Brain microvascular endothelial cell (primary cell): ENCODE results near the gene NDE1.
"Not testable (repeated sequence)": the region's sequence is repeated elsewhere in the genome, so short reads cannot be mapped to it uniquely, and the experiment has no call there.

Experiments used
- DNase-seq: peaks from one replicate; pipeline ENCODE4 v3.0.0-alpha.2; 2020
- H3K27ac ChIP-seq: fragments of 250-450 bp; sonication (Bioruptor Pico); 2 replicates; pipeline ENCODE4 v1.5.1; 2020; ENCODE audit warnings: mild to moderate bottlenecking, moderate library complexity
- H3K27me3 ChIP-seq: fragments of 250-450 bp; sonication (Bioruptor Pico); replicated peaks from 2 replicates; pipeline ENCODE4 v1.5.1; 2020; ENCODE audit warnings: mild to moderate bottlenecking
- H3K36me3 ChIP-seq: fragments of 250-450 bp; sonication (Bioruptor Pico); replicated peaks from 2 replicates; pipeline ENCODE4 v1.5.1; 2020; ENCODE audit warnings: mild to moderate bottlenecking
- H3K4me3 ChIP-seq: 2 replicates; pipeline ENCODE4 v1.5.1; 2011; ENCODE audit warnings: low read depth, mild to moderate bottlenecking, control low read depth, low read length, moderate library complexity
- CTCF ChIP-seq: IDR thresholded peaks from 2 replicates; pipeline ENCODE4 v1.5.1; 2011; ENCODE audit warnings: low read depth, mild to moderate bottlenecking, moderate library complexity, low read length, control low read depth, inconsistent platforms; ENCODE audit errors: missing control alignments
- in situ Hi-C: cut with HindIII; loops from 2 replicates; pipeline ENCODE4 v1.10.0; 2017; ENCODE audit warnings: low sequenced_read_pairs, low pct_ligation_motif_present

Gene NDE1

DNA sequence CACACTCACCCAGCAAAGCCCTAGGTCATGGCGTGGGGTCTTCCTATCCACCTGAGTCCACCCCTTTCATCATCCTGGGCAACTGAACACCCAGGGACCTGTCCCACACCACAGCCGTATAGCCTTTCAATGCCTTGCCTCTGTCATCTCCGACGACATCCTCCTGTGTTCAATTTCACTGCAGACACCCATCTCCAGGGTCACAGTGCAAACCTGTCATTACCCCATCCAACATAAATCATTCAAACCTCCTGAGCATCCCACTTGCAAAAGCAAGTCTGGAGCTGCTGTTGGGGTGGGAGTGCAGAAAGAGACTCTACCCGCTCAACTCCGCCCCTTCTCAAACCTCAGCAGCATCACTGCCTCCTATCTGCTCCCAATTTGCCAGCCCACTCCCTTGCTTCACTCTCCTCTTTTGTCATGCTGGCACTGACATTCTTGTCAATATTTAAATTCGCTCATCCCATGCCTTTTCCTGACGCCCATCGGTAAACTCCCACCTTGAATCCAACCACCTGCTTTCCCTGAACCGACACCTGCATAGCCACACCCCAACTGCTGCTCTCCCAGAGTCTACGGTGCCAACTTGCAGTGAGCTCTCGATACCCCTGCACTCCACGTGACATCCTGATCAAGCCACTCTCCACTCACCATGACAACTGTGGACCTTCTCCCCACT, 44.1 kb upstream of the NDE1 start:
- TF ChIP-seq CTCF, result no peak
- no peaks in the 10 kb centered on the region for H3K27me3 ChIP-seq
- H3K27ac ChIP-seq, result no peak overlapping the region
- H3K36me3 ChIP-seq, result peaks cover 34% of the 10 kb centered on the region
- in situ Hi-C loops, result no loop called here
- no peak overlapping the region for H3K4me3 ChIP-seq
- no peak for DNase-seq

GRCh38 chr16:15606518-15607220, 43.4 kb upstream of the NDE1 start:
- no peak for TF ChIP-seq CTCF
- in situ Hi-C loops, result no loop called here
- Histone ChIP-seq H3K36me3 (peaks cover 29% of the 10 kb centered on the region), H3K27me3 (no peaks in the 10 kb centered on the region), H3K27ac (no peak overlapping the region), H3K4me3 (no peak overlapping the region)
- DNase-seq, result no peak

DNA sequence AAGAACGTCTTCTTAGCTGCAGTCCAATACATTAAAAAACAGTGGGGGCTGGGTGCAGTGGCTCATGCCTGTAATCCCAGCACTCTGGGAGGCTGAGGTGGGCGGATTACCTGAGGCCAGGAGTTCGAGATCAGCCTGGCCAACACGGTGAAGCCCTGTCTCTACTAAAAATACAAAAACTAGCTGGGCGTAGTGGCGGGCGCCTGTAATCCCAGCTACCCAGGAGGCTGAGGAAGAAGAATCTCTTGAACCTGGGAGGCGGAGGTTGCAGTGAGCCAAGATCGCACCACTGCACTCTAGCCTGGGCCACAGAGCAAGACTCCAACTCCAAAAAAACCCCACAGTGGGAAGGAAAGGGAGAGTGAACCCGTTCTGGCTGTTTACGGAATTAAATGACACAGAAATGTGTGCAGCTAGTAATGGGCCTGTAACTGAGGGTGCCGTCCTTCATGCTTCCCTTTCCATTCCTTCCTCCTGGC, 42.8 kb upstream of the NDE1 start:
- H3K27me3 ChIP-seq, DNase-seq, H3K4me3 ChIP-seq, in situ Hi-C loops: not testable (repeated sequence)
- peak overlapping the region; percentile 25 for H3K27ac ChIP-seq
- H3K36me3 ChIP-seq, result peaks cover 28% of the 10 kb centered on the region

DNA sequence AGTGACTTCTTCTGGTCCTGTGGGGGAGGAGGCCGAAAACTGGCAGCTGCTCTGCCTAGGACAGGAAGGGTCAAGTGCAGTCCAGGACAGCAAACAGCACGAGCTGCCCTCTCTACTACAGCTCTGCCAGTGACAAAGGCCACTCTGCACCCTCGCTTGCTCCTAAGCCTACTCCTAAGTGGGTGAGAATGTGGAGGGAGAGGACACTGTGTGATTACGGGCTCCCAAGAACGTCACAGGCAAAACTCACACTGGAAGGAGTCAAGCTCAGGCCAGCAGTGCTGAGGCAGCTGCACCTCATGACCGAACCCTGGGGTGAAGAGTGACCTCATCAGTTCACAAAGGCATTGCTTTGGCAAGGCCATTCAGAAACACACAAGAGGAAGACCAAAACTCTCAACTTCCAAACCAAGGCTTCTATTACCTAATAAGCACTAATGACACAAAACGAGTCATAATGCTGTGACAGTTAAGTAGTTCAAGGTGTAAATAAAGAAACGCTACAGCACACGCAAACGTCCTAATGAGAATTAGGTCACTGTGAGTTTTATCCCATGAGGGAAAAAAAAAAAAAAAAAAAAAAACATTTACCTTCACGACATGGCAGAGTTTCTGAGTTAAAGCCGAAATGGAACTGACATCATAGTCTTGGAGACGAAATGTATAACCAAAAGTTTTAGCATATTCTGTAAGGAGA, 42.2 kb upstream of the NDE1 start:
- DNase-seq, result peak; percentile 63
- TF ChIP-seq CTCF, result no peak
- peaks cover 30% of the 10 kb centered on the region for H3K36me3 ChIP-seq
- no peak overlapping the region for H3K4me3 ChIP-seq
- no peaks in the 10 kb centered on the region for H3K27me3 ChIP-seq
- in situ Hi-C loops, result no loop called here
- peak overlapping the region; percentile 25 for H3K27ac ChIP-seq

DNA sequence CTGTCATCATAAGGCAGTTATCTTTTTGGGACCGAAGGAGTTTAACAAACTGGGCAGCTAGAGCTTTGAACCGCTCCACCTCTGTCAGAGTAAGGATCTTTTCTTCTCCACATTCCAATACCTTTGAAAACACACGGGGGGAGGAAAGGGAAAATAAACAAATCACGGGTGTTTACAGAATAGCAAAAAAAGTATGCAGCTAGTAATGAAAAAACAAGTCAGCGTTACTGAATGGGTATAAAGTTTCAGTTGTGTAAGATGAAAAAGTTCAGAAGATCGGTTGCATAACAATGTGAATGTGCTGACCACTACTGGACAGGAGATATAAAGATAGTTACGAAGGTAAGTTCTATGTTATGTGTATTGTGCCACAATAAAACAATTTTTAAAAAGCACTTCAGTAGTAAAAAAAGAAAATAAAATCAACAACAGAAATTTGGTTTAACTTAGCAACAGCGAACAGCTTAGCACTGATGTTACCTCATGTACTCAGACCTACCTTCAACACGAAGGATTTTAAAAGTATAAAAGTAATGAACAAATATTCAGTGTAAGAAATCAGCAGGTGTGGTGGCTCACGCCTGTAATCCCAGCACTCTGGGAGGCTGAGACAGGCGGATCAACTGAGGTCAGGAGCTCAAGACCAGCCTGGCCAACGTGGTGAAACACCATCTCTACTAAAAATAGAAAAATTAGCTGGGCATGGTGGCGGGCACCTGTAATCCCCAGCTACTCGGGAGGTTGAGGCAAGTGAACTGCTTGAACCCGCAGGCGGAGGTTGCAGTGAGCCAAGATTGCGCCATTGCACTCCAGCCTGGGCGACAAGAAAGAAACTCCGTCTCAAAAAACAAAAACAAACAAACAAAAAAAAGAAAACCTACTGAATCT, 41.4 kb upstream of the NDE1 start:
- H3K27ac ChIP-seq, result no peak overlapping the region
- TF ChIP-seq CTCF, result no peak
- H3K4me3 ChIP-seq, result no peak overlapping the region
- H3K36me3 ChIP-seq, result peaks cover 28% of the 10 kb centered on the region
- DNase-seq, result no peak
- no peaks in the 10 kb centered on the region for H3K27me3 ChIP-seq
- in situ Hi-C loops, result no loop called here

- H3K36me3 ChIP-seq, result peaks cover 24% of the 10 kb centered on the region
- in situ Hi-C loops, result no loop called here
- TF ChIP-seq CTCF, result no peak
Observed at GRCh38 chr16:15609286-15609649, 40.8 kb upstream of the NDE1 start.

More at GRCh38 chr16:15609286-15609649, 40.8 kb upstream of the NDE1 start:
- Histone ChIP-seq H3K27ac (no peak overlapping the region), H3K4me3 (no peak overlapping the region), H3K27me3 (no peaks in the 10 kb centered on the region)
- no peak for DNase-seq
